ENCODE data around the gene ROR2. TPM values are rescaled to one million over a fixed set of nuclear protein-coding genes. Genes with fewer than 3 reads are reported as not detected.

The ROR2 gene
- polyA plus RNA-seq, 1 experiment = 9.7 TPM

GRCh38 chr9:91577633-91578061, 372.4 kb downstream of the ROR2 start:
- no peak for TF ChIP-seq CTCF (IDR thresholded peaks at IDR 0.05; ENCODE audit: low read depth, low read length)
- Histone ChIP-seq H3K4me3 (ENCODE audit: low read depth, low read length) (no peak overlapping the region), H3K9me3 (ENCODE audit: control insufficient read depth, insufficient read depth, low read length) (no peaks in the 10 kb centered on the region; the same call in 1 of the 2 replicates), H3K27me3 (ENCODE audit: control insufficient read depth, insufficient read depth, low read length) (peaks cover 21% of the 10 kb centered on the region), H3K27ac (ENCODE audit: low read depth, low read length) (no peak overlapping the region)
- POLR2A ChIA-PET = no interaction called here
- CTCF ChIA-PET = no interaction called here
- DNase-seq (ENCODE audit: low read depth, low spot score) = no peak

- no peak for DNase-seq (ENCODE audit: low read depth, low spot score)
These were observed 377.2 kb downstream of the ROR2 start for GRCh38 chr9:91572811-91573210.

GRCh38 chr9:91572044-91572443, 378.0 kb downstream of the ROR2 start:
- CTCF ChIA-PET = interaction anchor here (0.9 kb wide), 1 partner anchor 10 kb away, joined by 3 read pairs; no protein-coding TSS in a partner anchor

More at GRCh38 chr9:91572811-91573210, 377.2 kb downstream of the ROR2 start:
- no peak for TF ChIP-seq CTCF (IDR thresholded peaks at IDR 0.05; ENCODE audit: low read depth, low read length)
- no peak overlapping the region for H3K4me3 ChIP-seq (ENCODE audit: low read depth, low read length)
- no peak overlapping the region for H3K27ac ChIP-seq (ENCODE audit: low read depth, low read length)
- peaks cover 13% of the 10 kb centered on the region for H3K27me3 ChIP-seq (ENCODE audit: control insufficient read depth, insufficient read depth, low read length)
- CTCF ChIA-PET = interaction anchor here (0.9 kb wide), 1 partner anchor 10 kb away, joined by 3 read pairs; no protein-coding TSS in a partner anchor
- H3K9me3 ChIP-seq (ENCODE audit: control insufficient read depth, insufficient read depth, low read length) = peaks cover 11% of the 10 kb centered on the region
- POLR2A ChIA-PET = no interaction called here

GRCh38 chr9:91571036-91571435, 379.0 kb downstream of the ROR2 start:
- DNase-seq (ENCODE audit: low read depth, low spot score) = no peak
- Histone ChIP-seq H3K27ac (ENCODE audit: low read depth, low read length) (no peak overlapping the region), H3K9me3 (ENCODE audit: control insufficient read depth, insufficient read depth, low read length) (peaks cover 13% of the 10 kb centered on the region), H3K4me3 (ENCODE audit: low read depth, low read length) (no peak overlapping the region), H3K27me3 (ENCODE audit: control insufficient read depth, insufficient read depth, low read length) (peaks cover 13% of the 10 kb centered on the region)
- ChIA-PET POLR2A (no interaction called here), CTCF (no interaction called here)
- TF ChIP-seq CTCF (IDR thresholded peaks at IDR 0.05; ENCODE audit: low read depth, low read length) = no peak

More at GRCh38 chr9:91572044-91572443, 378.0 kb downstream of the ROR2 start:
- Histone ChIP-seq H3K27me3 (ENCODE audit: control insufficient read depth, insufficient read depth, low read length) (peaks cover 13% of the 10 kb centered on the region), H3K27ac (ENCODE audit: low read depth, low read length) (no peak overlapping the region), H3K9me3 (ENCODE audit: control insufficient read depth, insufficient read depth, low read length) (peaks cover 13% of the 10 kb centered on the region), H3K4me3 (ENCODE audit: low read depth, low read length) (no peak overlapping the region)
- no peak for DNase-seq (ENCODE audit: low read depth, low spot score)
- POLR2A ChIA-PET = no interaction called here
- TF ChIP-seq CTCF (IDR thresholded peaks at IDR 0.05; ENCODE audit: low read depth, low read length) = no peak

GRCh38 chr9:91567642-91568274, 382.3 kb downstream of the ROR2 start:
- ChIA-PET CTCF (no interaction called here), POLR2A (no interaction called here)
- Histone ChIP-seq H3K27me3 (ENCODE audit: control insufficient read depth, insufficient read depth, low read length) (peaks cover 13% of the 10 kb centered on the region), H3K9me3 (ENCODE audit: control insufficient read depth, insufficient read depth, low read length) (peaks cover 13% of the 10 kb centered on the region), H3K27ac (ENCODE audit: low read depth, low read length) (no peak overlapping the region), H3K4me3 (ENCODE audit: low read depth, low read length) (no peak overlapping the region)
- DNase-seq (ENCODE audit: low read depth, low spot score) = no peak
- TF ChIP-seq CTCF (IDR thresholded peaks at IDR 0.05; ENCODE audit: low read depth, low read length) = no peak

Data from AG04450 (cell line).